Astrocyte (in vitro differentiated cells and primary cell): ENCODE results near the gene MLN.

ENCODE experiments used
- CTCF ChIP-seq: IDR thresholded peaks from 2 replicates; pipeline ENCODE4 v1.5.1; 2011; ENCODE audit warnings: low read depth, mild to moderate bottlenecking, inconsistent platforms, low read length, moderate library complexity; ENCODE audit not compliant: insufficient read depth
- EZH2 ChIP-seq: IDR thresholded peaks from 2 replicates; pipeline ENCODE4 v1.6.1; 2012; ENCODE audit warnings: mild to moderate bottlenecking, low read length, inconsistent platforms; ENCODE audit not compliant: insufficient read depth

- no peak for TF ChIP-seq CTCF
- TF ChIP-seq EZH2: no peak
These were observed 33.0 kb downstream of the MLN start for GRCh38 chr6:33770833-33771145.
